ENCODE results near the gene LDAH. TPM values are rescaled to one million over a fixed set of nuclear protein-coding genes. Genes with fewer than 3 reads are reported as not detected.

LDAH gene
- total RNA-seq, 2 experiments from 2014 or later = 28.7 to 37.0 TPM

DNA sequence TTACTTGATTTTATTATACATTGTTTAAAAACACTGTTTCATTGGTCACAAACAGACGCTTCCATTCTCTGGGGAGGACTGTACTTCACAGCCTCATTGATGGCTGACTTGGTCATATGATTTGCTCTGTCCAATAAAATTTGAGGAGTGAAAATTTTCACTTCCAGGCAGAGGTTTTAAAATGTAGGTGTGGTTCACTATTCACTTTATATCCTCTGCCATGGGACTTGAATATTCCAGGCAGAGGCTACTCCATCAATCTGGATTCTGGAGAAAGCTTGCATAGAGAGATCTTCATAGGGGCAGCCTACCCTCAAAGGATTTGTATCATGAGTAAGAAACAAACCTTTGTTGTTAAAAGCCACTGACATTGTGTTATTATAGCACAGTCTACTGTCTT is 56.7 kb downstream of the LDAH start:
- Mint-ChIP-seq H3K27me3 (no peaks in the 10 kb centered on the region), H3K27ac (no peak overlapping the region), H3K9me3 (no peaks in the 10 kb centered on the region), H3K36me3 (ENCODE audit: low read depth) (peaks cover 28% of the 10 kb centered on the region), H3K4me3 (no peak overlapping the region), H3K4me1 (no peaks in the 10 kb centered on the region)
- DNase-seq = no peak
- ChIA-PET POLR2A (no interaction called here), CTCF (no interaction called here)

- Mint-ChIP-seq H3K27ac (no peak overlapping the region), H3K36me3 (ENCODE audit: low read depth) (peaks cover 32% of the 10 kb centered on the region), H3K4me1 (no peaks in the 10 kb centered on the region), H3K9me3 (peaks cover 6% of the 10 kb centered on the region), H3K27me3 (no peaks in the 10 kb centered on the region), H3K4me3 (no peak overlapping the region)
- DNase-seq = no peak
- ChIA-PET POLR2A (no interaction called here), CTCF (no interaction called here)
Observed at GRCh38 chr2:20762945-20763683, 59.8 kb downstream of the LDAH start.

DNA sequence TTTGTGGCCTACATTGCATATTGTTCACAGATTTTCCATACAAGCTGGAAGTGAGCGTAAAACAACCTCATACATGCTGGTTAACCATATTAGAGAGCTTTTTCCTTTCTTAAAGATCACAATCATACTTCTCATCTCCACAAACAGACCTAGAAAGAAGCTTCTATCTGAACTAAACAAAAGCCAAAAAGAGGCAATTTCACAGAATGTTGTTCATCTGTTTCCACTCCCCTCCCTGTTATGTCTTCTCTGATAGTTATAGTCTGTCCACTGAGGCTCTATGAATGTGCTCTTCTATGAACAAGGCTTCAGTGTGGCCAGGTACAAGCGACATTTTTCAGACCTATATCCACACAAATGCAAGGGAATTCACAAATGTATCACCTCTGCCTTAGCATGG is 63.4 kb downstream of the LDAH start:
- H3K4me3 Mint-ChIP-seq = no peak overlapping the region
- ChIA-PET CTCF (no interaction called here), POLR2A (no interaction called here)
- H3K36me3 Mint-ChIP-seq (ENCODE audit: low read depth) = peaks cover 28% of the 10 kb centered on the region
- H3K4me1 Mint-ChIP-seq = no peaks in the 10 kb centered on the region
- no peak overlapping the region for H3K27ac Mint-ChIP-seq
- no peaks in the 10 kb centered on the region for H3K27me3 Mint-ChIP-seq
- H3K9me3 Mint-ChIP-seq = peaks cover 6% of the 10 kb centered on the region
- no peak for DNase-seq

DNA sequence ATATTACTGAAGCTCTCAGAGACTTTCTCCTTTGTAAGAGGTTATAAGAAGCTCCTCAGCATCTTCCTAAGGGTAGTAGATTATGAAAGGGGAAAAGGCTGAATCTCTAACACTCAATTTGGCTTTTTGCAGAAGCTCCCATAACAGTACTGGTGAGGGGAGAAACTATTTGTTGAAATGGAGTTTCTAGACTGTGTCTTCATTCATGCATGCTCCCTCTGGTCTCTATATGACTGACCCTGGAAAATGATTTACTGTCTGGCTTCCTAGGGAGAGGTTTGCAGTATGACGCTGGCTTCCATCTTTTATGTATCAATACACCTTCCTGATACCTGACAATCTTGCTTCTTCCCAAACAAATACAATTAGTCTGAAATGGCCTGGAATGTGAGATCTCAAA is 63.9 kb downstream of the LDAH start:
- POLR2A ChIA-PET = no interaction called here
- no peaks in the 10 kb centered on the region for H3K27me3 Mint-ChIP-seq
- H3K9me3 Mint-ChIP-seq = peaks cover 6% of the 10 kb centered on the region
- no peak for DNase-seq
- CTCF ChIA-PET = interaction anchor here (1.2 kb wide), 2 partner anchors 12 to 27 kb away, joined by 3 to 5 read pairs; no protein-coding TSS in a partner anchor
- H3K4me3 Mint-ChIP-seq = no peak overlapping the region
- peaks cover 25% of the 10 kb centered on the region for H3K36me3 Mint-ChIP-seq (ENCODE audit: low read depth)
- no peaks in the 10 kb centered on the region for H3K4me1 Mint-ChIP-seq
- H3K27ac Mint-ChIP-seq = no peak overlapping the region

- no peaks in the 10 kb centered on the region for H3K4me1 Mint-ChIP-seq
- no peak overlapping the region for H3K4me3 Mint-ChIP-seq
- peaks cover 10% of the 10 kb centered on the region for H3K9me3 Mint-ChIP-seq
- no peak overlapping the region for H3K27ac Mint-ChIP-seq
- H3K36me3 Mint-ChIP-seq (ENCODE audit: low read depth) = peaks cover 32% of the 10 kb centered on the region
- CTCF ChIA-PET = interaction anchor here (1.2 kb wide), 2 partner anchors 14 to 29 kb away, joined by 3 to 5 read pairs; no protein-coding TSS in a partner anchor
- no peaks in the 10 kb centered on the region for H3K27me3 Mint-ChIP-seq
- no peak for DNase-seq
- POLR2A ChIA-PET = no interaction called here
Observed at GRCh38 chr2:20757405-20758090, 65.4 kb downstream of the LDAH start.

GRCh38 chr2:20755132-20755800 is 67.6 kb downstream of the LDAH start:
- no peak overlapping the region for H3K4me3 Mint-ChIP-seq
- H3K27ac Mint-ChIP-seq = no peak overlapping the region
- H3K4me1 Mint-ChIP-seq = no peaks in the 10 kb centered on the region
- H3K9me3 Mint-ChIP-seq = peaks cover 5% of the 10 kb centered on the region
- no peak for DNase-seq
- H3K36me3 Mint-ChIP-seq (ENCODE audit: low read depth) = peaks cover 30% of the 10 kb centered on the region
- H3K27me3 Mint-ChIP-seq = no peaks in the 10 kb centered on the region
- ChIA-PET CTCF (interaction anchor here (0.6 to 1.2 kb wide), 3 partner anchors 9 to 22 kb away, joined by 3 to 6 read pairs (median 3); no protein-coding TSS in a partner anchor), POLR2A (no interaction called here)

DNA sequence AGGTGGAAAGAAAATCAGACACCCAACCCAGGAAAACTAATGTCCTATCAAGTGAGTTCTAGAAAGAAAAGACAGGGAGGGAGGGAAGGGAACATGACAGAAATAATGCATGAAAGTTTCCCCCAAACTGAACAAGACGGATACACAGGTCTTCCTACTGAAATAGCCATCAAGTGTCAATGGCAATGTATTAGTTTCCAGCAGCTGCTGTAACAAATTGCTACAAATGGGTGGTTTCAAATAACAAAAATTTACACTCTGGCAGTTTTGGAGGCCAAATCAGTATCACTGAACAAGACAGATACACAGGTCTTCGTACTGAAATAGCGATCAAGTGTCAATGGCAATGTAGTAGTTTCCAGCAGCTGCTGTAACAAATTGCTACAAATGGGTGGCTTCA is 70.6 kb downstream of the LDAH start:
- peaks cover 4% of the 10 kb centered on the region for H3K9me3 Mint-ChIP-seq
- ChIA-PET CTCF (interaction anchor here (1.2 kb wide), 1 partner anchor 101 kb away, joined by 4 read pairs; the partner anchor contains the start of gene HS1BP3), POLR2A (no interaction called here)
- H3K27me3 Mint-ChIP-seq = no peaks in the 10 kb centered on the region
- H3K27ac Mint-ChIP-seq = no peak overlapping the region
- no peak overlapping the region for H3K4me3 Mint-ChIP-seq
- peaks cover 23% of the 10 kb centered on the region for H3K36me3 Mint-ChIP-seq (ENCODE audit: low read depth)
- no peaks in the 10 kb centered on the region for H3K4me1 Mint-ChIP-seq
- DNase-seq = no peak

DNA sequence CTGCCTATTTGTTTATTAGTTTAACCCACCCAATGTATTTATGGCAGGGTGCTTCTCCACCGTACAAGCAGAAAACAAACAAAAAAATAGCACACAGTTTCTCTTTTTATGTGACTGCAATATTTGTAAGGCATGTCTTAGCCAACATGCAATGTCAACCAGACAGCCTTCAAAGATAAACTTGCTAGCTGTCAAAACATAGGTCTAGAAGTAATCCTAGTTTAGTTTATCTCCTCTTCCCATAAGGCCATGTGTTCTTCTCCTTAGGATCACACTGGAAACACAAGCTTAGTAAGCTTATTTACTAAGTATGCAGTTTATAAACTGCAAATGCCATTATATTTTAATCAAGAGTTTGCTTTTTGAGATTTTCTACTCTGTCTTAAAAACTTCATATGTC is 75.6 kb downstream of the LDAH start:
- Mint-ChIP-seq H3K4me1 (no peaks in the 10 kb centered on the region), H3K27me3 (no peaks in the 10 kb centered on the region), H3K9me3 (no peaks in the 10 kb centered on the region), H3K4me3 (no peak overlapping the region), H3K27ac (no peak overlapping the region), H3K36me3 (ENCODE audit: low read depth) (peaks cover 12% of the 10 kb centered on the region)
- ChIA-PET CTCF (interaction anchor here (1.0 to 1.7 kb wide), 2 partner anchors 14 to 56 kb away, joined by 3 to 5 read pairs; no protein-coding TSS in a partner anchor), POLR2A (no interaction called here)
- DNase-seq = no peak

DNA sequence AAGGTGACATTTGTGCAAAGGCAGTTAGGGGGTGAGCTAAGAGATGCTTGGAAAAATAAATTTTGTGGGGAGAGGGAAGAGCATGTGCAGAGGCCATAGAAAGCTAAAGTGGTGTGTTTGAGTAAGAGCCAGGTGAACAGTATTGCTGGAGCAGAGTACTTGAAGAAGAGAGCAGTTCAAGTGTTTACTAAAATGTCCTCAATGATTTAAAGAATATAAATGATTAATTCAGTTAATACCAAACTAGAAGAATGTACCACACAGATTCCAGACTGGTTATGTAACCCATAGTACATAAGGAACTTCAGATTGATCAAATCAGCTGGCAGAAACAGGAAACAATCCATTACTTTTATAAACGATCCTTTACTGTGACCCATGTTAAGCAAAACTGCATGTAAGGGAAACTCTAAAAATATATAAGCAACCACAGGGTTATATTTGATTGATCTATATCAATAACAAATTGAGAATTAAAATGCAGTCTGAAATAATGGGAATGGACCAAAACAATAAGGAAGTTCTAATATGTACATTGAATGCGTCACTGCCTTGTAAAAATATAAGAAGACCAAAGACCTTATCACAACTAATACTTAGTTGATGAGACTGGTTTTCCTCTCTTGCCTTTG is 76.9 kb downstream of the LDAH start:
- H3K4me3 Mint-ChIP-seq = no peak overlapping the region
- H3K27ac Mint-ChIP-seq = no peak overlapping the region
- DNase-seq = no peak
- H3K4me1 Mint-ChIP-seq = no peaks in the 10 kb centered on the region
- no peaks in the 10 kb centered on the region for H3K27me3 Mint-ChIP-seq
- peaks cover 19% of the 10 kb centered on the region for H3K36me3 Mint-ChIP-seq (ENCODE audit: low read depth)
- ChIA-PET POLR2A (no interaction called here), CTCF (interaction anchor here (0.8 kb wide), 1 partner anchor 23 kb away, joined by 5 read pairs; no protein-coding TSS in a partner anchor)
- no peaks in the 10 kb centered on the region for H3K9me3 Mint-ChIP-seq

DNA sequence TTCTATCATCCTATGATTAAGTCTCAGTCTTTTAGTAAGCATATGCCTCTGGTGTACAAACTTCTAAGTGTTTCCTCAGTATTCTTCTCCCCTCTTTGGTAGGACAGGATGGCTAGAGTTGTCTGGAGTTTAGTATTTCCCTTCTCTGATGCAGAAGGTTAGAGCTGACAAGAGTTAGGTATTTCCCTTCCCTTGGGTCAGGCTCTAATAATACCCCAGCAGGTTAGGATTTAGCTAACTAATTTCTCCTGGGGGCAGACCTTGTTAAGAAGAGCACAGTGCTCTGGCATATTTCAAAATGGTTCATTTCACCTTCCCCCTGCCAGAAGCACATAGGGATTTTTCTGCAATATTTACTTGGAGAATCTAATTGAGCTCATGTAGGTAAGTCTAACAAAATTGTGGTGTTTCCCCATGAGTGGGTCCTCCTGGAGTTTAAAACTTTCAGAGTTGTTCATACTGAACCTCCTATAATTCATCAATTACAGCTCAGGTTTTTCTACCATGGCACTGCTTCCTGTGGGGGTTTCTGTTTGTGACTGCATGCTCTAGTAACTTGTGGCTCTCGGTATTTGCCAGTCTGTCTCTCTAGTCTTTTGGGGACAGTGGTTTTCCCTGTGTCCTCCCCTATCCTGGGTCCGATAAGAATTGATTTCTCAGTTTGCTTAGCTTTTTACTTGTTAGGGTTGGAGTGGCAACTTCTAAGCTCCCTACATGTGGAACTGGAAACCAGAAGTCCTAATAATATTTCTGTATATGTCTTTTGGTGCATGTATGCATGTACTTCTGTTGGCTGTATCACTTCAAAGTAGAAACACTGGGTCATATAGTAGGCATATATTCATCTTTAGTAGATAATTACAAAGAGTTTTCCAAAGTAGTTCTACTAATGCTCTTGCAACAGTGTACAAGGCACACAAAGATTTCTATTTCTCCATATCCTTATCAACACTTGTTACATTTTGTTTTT is 78.2 kb downstream of the LDAH start:
- no peak overlapping the region for H3K4me3 Mint-ChIP-seq
- no peaks in the 10 kb centered on the region for H3K4me1 Mint-ChIP-seq
- no peak overlapping the region for H3K27ac Mint-ChIP-seq
- ChIA-PET CTCF (interaction anchor here (0.8 kb wide), 1 partner anchor 24 kb away, joined by 5 read pairs; no protein-coding TSS in a partner anchor), POLR2A (no interaction called here)
- no peaks in the 10 kb centered on the region for H3K9me3 Mint-ChIP-seq
- peaks cover 14% of the 10 kb centered on the region for H3K36me3 Mint-ChIP-seq (ENCODE audit: low read depth)
- DNase-seq = no peak
- H3K27me3 Mint-ChIP-seq = no peaks in the 10 kb centered on the region

- CTCF ChIA-PET = no interaction called here
- Mint-ChIP-seq H3K36me3 (ENCODE audit: low read depth) (peaks cover 40% of the 10 kb centered on the region), H3K9me3 (no peaks in the 10 kb centered on the region)
Observed at GRCh38 chr2:20738772-20739171, 84.1 kb downstream of the LDAH start.

GRCh38 chr2:20737505-20737904 is 85.4 kb downstream of the LDAH start:
- Mint-ChIP-seq H3K4me1 (peaks cover 13% of the 10 kb centered on the region), H3K36me3 (ENCODE audit: low read depth) (peaks cover 39% of the 10 kb centered on the region), H3K27me3 (no peaks in the 10 kb centered on the region), H3K9me3 (no peaks in the 10 kb centered on the region), H3K4me3 (no peak overlapping the region), H3K27ac (no peak overlapping the region)
- POLR2A ChIA-PET = no interaction called here
- CTCF ChIA-PET = no interaction called here
- no peak for DNase-seq

More at GRCh38 chr2:20738772-20739171, 84.1 kb downstream of the LDAH start:
- H3K27ac Mint-ChIP-seq = no peak overlapping the region
- H3K4me1 Mint-ChIP-seq = peaks cover 13% of the 10 kb centered on the region
- DNase-seq = no peak
- POLR2A ChIA-PET = no interaction called here
- no peak overlapping the region for H3K4me3 Mint-ChIP-seq
- H3K27me3 Mint-ChIP-seq = no peaks in the 10 kb centered on the region
